ENCODE data around the gene ARHGAP1.

The ARHGAP1 gene

GRCh38 chr11:46635557-46636139 is 64.8 kb downstream of the ARHGAP1 start:
- no peak for DNase-seq

GRCh38 chr11:46633291-46634217 is 66.9 kb downstream of the ARHGAP1 start:
- DNase-seq, result no peak

- DNase-seq, result no peak
These were observed 67.9 kb downstream of the ARHGAP1 start for GRCh38 chr11:46632502-46632901.

GRCh38 chr11:46631676-46632075 is 68.7 kb downstream of the ARHGAP1 start:
- no peak for DNase-seq

GRCh38 chr11:46630237-46630636 is 70.2 kb downstream of the ARHGAP1 start:
- DNase-seq, result no peak

GRCh38 chr11:46628961-46629360 is 71.5 kb downstream of the ARHGAP1 start:
- no peak for DNase-seq
